ENCODE results near the gene RPS6KA2.
"Not testable (repeated sequence)": the region's sequence is repeated elsewhere in the genome, so short reads cannot be mapped to it uniquely, and the experiment has no call there.

The RPS6KA2 gene

GRCh38 chr6:166655713-166656229 is 28.7 kb upstream of the RPS6KA2 start:
- DNase-seq: no peak

DNA sequence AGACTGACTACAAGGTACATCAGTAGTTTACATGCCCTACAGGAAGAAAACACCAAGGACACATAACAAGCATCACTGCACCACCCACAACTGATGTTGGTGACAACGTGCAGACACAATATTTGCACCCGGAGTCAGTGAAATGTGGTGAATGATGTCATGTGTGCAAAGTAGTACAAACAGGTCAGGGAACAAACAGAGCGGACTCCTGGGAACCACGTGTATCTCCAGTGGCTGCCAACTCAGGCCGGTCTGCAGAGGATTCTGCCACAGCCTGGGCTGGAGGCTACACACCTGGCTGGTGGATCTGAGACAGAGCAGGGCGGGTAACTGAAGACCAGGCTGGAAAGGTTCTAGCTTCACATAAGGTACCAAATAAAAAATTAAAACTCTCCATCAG is 28.2 kb upstream of the RPS6KA2 start:
- DNase-seq: no peak

DNA sequence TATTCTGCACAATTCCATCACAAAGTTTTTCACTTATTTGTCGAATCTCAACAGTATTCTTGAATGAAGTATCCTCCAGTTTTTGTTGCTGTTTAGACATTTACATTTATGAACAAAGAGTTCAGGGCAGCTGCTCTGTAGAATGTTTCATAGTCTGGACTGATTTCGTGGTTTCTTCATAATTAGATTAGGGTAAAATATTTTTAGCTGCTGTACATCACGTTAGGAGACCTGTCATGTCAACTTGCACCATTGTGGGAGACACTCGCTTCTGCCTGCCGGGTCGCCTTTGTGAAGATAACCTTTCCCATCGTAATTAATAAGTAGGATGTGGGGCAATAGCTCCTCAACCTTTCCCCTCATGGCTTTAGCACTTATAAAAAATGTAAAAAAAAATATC is 27.5 kb upstream of the RPS6KA2 start:
- DNase-seq: no peak

DNA sequence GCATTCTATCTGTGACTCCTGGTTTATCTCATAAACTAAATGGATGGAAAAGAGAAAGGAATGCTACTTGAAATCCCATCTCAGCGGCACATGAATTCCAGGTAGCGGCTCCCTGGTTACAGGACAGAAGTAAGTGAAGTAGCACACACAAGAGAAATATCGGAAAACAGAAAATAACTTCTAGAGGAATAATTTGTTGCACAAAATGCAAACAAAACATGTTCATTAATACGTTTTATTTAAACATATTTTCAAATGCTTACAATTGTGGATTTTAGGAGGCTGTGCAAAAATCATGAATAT is 26.5 kb upstream of the RPS6KA2 start:
- no peak for DNase-seq

DNA sequence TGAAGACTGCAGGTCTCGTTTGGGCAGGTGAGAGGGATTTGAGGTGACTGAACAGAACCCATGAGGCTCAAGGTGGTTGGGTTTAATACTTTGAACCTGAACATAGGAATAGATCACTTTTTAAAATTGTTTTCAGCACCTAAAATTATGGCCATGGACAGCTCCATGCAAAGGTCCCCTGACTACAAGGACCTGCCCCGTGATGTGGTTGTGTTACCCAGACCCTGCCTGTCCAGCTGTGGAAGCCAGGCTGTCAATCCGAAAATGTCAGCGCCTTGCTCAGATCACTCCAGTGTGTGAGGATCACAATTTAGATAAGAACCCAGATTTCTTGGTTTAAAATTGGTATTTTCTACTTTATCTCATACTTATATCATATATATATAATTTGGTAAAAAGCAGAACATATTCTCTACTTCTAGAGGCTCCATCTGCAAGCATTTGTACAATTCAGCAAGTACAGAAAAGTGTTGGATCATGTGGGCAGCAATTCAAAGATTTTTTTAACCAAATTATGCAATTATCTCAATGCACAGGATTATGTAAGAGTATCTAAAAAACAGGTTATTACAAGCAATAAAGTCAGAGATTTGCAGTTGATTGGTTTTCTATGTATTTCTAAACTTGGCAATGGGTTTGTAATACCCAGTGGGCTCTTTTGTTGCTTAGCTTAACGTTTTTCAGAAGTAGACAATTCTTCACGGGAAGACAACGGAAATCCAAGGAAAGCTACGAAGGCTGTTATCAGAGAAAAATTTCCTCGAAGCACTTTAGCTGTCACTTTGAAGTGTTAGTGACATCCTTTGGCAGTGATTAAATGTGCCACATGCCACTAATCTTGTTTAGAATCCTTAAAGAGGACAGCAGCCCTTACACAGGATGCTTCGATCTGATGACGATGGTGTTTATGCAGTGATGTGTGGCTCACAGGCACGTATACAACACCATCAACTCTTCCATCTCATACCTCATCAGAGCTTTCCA is 24.1 kb upstream of the RPS6KA2 start:
- no peak for DNase-seq

GRCh38 chr6:166650047-166650446 is 23.0 kb upstream of the RPS6KA2 start:
- no peak for DNase-seq

GRCh38 chr6:166648846-166649245 is 21.8 kb upstream of the RPS6KA2 start:
- DNase-seq: no peak

DNA sequence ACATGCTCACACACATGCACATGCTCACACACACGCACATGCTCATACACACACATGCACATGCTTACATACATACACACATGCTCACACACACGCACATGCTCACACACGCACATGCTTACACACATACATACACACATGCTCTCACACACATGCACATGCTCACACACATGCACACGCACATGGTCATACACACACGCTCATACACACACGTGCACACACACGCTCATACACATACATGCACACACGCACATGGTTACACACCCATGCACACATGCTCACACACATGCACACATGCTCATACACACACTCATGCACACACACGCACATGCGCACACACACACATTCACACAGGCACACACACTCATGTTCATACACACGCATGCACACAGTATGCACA is 20.8 kb upstream of the RPS6KA2 start:
- DNase-seq: no peak

GRCh38 chr6:166646716-166647115 is 19.7 kb upstream of the RPS6KA2 start:
- DNase-seq: no peak

DNA sequence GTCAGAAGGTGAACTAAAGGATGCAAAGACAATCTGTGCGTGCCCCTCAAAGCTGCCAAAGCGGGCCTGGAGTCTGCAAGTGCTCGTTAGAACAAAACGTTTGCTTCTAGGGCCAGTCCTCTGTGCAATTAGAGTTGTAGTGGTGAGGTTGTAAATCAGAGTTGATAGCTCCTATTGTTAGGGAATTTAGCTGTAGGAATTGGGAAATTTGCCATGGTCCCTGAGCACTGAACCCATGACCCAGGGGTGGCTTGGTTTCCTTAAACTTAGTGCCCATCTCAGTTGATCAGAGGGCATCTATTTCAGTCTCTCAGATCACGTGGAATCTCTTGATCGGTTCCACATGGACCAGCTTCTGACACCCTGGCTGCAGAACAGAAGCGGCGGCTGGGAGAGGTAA is 18.8 kb upstream of the RPS6KA2 start:
- no peak for DNase-seq

DNA sequence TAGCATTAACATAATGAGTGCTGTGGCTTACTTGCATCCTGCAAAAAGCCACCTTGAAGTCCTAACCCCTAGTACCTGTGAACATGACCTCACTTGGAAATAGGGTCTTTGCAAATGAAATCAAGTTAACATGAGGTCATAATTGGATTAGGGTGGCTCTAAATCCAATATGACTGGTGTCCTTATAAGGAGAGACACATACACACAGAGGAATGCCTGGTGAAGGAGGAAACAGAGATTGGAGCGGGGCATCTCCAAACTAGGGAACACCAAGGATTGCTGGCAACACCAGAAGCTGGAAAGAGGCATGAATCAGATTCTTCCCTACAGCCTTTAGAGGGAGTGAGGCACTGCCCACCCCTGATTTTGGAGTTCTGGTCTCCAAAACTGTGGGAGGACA is 17.6 kb upstream of the RPS6KA2 start:
- DNase-seq: no peak

DNA sequence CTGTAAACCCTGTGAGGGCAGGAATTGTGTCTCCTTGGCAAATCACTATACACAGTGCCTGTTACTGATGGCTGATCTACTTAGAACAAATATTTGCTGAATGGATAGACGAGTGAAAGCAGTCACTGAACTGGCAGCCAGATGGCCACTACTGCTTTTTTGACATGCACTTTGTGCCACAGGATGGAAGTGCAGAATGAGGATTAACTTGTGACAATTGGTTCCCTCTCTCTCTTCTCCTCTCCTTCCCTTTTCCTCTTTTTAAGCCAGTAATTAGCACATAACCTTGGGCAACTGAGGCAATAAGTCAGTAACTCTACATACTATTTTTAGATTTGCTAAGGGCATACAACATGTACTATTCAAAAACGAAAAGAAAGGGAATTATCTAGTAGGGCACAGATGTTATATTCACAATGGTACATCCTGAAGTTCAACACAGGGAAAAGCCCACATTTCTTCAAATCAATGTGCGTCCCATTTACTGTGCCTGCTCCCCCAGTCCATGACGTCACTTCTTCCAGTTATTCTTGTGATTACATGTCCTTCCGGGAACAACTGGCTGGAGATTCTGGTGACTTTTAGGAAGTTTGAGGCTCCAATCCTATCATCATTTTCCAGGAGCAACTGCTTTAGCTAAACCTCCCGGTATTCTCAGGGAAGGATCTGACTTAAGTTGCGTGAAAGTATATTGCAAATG is 17.0 kb upstream of the RPS6KA2 start:
- no peak for DNase-seq

GRCh38 chr6:166642646-166643045 is 15.6 kb upstream of the RPS6KA2 start:
- DNase-seq: no peak

DNA sequence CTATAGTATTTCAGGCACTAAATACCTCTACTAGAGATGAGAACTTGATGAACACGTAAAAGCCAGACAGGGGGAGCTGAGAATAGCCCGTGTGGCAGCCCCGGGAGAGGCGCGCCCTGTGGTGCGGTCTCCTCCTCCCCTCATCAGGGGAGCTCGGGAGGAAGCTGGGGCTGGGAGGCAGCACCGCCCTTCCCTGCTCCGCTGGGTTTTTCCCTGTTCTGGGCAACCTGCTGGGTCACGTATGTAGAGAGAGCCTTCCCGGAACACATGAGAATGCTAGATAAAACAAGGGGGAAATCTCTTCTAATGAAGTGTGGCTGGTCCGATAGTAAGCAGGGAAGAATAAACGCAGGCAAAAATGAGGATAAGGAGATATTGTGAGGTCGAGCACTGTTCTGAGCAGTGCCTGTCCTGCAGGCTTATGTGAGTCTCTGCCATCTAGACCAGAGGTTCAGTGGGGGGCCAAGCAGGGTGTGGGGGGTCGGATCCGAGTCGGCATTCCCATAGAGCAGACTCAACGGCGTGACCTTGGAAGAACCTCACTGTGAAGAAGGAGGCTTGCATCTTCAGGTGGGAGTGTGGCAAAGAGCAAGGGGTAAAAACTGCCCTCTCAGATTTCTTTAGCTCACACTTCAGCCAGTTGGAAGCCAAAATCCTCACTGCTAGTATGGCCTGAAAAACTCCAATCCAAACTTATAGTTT is 13.4 kb upstream of the RPS6KA2 start:
- DNase-seq: no peak

GRCh38 chr6:166639921-166640320 is 12.9 kb upstream of the RPS6KA2 start:
- DNase-seq: no peak

GRCh38 chr6:166638573-166638964 is 11.5 kb upstream of the RPS6KA2 start:
- no peak for DNase-seq

DNA sequence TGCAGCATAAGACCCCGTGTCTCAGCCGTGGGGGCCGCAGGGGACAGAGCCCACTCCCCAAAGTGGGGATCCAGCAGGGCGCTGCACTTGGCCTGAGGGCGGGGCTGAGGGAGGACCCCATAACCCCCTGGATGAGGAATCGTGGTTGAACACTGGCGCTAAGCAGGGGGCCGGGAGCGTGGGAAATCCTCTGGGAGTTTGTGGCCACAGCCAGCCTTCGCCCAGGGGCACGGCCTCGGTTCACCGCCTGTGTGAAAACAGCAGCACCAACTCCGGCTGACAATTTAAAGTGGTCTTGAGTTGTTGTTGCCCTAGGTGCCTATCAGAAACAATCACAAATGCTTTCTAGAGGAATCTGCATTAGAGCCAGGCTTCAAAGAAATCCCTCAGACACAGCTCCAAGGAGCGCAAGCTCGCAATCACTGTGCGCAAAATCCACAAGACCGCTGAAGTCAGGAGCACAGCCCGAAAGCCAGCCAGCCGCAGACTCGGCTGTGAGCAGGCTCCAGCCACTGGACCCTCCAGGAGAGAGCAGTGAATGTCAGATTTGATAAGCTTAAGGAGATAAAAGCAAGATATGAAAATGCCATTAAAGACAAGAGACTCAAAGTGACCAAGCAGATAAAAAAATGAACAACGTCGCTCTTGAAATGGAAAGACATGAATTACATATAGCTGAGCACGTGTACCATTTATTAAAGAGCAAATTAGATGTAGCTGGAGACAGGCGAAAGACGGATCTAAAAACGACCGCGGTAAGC is 10.9 kb upstream of the RPS6KA2 start:
- DNase-seq: no peak

DNA sequence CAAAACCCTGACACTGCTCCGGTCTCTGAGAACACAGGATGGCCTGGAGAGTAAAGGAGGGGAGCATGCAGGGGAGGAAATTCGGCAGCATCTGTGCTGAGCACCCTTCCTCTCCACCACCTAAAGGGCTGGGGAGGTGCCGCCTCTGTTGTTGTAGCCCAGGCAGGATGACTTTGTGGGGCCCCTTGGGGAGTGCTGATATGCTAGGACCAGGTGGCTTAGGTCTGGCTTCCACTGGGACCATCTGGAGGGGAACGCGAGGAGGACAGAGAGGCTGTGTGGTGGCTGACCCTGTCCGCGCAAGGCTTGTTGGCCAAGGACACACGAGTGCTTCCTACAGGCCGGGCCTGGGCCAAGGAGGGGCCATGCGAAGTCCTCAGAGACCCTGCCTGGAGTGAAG is 9.9 kb upstream of the RPS6KA2 start:
- DNase-seq: no peak

GRCh38 chr6:166636191-166636933 is 9.3 kb upstream of the RPS6KA2 start:
- DNase-seq: no peak

- no peak for DNase-seq
Measured at GRCh38 chr6:166635013-166635970, 8.2 kb upstream of the RPS6KA2 start.

- DNase-seq: not testable (repeated sequence)
Measured at GRCh38 chr6:166634581-166634980, 7.5 kb upstream of the RPS6KA2 start.

All from activated CD4-positive, CD25-positive, alpha-beta regulatory T cell (primary cell).